Measurements from ENCODE around the gene KCNE3.

Gene KCNE3

DNA sequence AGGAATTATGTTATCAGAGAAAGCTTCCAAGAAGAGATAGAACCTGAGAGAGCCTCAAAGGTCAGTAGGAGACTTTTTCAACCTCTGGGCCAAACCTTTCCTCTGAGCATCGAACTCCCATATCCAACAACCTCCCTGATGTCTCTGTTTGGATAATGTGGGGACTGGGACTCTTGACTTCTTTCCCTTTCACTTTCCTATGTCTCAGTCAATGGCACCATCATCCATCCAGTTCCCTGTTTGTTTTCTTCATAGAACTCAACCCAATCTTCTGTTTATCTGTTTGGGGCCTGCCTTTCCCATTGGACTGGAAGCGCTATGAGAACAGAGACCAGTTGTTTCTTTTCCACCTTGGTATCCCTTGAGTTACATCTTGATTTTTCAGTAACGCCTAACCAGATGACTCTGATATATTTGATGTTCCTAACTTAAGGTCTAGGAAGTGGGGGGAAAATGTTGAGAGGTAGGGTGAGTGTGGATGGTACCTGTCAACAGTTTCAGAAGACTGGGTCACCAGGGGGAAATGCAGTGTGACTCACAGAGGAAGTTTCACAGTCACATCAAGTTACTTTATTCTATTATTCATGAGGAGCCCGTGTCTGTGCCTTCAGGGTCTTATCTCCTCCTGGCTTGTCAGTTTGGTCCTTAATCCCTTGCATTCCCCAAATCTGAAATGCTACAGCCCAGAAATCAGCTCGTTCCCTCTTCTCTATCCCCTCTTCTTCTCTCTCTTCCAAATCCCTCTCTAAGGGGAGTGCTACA lies 4.5 kb upstream of the KCNE3 start:
- DNase-seq = peak in 1 of 4 experiments; percentile 23

DNA sequence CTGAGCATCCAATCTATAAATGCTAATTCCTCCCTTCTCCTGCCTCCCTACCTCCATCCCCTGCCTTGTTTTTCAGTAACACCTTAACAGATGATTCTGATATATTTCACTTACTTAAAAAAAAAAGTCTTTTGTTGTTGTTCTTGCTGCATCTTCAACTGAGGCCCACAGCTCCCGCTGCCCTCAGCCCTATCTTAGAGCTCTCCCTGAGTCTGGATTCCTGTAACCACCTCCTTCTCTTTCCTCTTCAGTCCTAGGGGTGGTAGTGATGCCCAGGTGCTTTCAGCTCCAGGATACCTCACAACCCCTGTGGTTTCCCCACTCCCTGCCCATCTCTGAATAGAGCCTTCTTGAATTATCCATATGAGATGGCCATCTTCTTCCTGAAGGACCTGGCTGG lies 3.7 kb upstream of the KCNE3 start:
- no peak for DNase-seq

DNA sequence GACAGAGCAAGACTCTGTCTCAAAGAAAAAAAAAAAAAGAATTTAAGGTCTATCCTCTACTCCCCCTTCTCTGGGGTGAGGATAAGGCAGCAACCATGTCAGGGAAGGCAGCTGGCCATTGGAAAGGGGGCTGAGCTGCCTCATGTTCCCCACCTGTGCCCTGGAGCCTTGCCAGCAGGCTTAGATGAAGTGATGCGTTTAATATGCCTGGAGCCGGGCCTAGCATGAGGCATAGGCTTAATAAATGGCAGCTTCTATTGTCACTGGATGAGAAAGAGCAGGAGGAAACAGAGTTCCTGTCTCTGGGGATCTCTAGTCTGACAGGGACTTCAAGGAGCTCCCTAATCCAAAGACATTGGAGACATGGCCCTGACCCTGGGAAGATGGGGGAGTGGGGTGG lies 3.2 kb upstream of the KCNE3 start:
- no peak for DNase-seq

DNA sequence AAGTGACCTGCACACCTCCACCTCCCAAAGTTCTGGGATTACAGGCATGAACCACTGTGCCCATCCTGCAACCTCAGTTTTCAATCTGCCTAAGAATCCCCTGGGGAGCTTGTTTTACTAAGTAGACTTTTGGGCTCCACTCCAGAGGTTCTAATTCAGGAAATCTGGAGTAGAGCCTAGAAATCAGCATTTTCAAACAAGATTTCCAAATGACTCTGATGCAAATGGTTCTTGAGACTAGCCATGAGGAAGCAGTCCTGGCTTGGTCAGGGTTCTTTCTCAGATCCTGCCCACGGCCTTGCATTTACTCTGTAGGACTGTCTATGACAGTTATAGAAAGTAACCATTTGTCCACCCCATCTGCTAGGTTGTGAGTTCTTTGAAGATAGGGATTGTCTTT lies 1.6 kb upstream of the KCNE3 start:
- DNase-seq = peak; percentile 66 to 83 (median 79)

DNA sequence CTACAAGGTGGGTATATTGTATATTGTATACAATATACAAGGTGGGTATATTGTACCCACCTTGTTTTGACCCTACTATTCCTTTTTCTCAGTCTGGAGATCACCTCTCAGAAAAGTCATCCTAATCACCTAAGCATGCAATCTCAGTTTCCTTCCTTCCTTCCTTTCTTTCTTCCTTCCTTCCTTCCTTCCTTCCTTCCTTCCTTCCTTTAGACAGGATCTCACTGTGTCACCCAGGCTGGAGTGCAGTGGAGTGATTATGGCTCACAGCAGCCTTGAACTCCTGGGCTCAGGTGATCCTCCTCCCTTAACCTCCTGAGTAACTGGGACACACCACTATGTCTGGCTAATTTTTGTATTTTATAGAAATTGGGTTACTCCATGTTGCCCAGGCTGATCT lies 1.2 kb upstream of the KCNE3 start:
- DNase-seq = no peak

DNA sequence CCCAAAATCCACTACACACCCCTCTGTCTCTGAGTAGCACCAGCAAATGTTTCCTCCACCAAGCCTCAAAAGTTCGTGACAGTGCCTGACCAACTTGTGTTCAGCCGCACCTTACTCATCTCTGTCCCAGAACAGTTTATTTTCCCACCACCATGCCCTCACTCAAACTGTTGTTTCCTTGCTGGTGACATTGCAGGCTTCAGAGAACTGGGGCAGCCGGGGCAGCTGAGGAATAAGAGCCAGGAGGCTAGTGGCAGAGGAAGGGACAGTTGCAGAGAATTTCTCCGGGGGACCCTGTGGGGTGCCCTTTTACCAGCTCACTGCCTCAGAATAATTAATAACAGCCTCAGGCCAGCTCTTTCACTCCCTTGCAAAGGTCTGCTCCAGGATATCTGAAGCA lies 709 bp upstream of the KCNE3 start:
- DNase-seq = no peak

DNA sequence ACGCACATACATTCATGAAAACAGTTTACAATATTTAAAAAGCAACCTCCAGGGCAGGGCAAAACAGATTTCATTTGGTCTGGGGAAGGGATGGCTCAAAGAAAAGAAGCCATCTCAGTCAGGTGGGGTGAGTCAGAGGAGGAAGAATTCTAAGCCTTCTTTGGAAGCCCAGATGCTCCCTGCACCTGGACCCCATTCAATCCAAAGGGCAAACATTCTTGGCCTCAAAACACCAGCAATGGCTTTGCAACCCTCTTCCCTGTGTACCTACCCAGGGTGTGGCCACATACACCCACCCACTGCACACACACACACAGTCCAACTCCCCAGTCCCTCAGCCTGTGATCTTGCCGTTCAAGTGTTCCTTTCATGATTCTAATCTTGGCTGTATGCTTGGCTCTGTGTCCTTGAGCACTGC lies 2.0 kb downstream of the KCNE3 start:
- DNase-seq = no peak

DNA sequence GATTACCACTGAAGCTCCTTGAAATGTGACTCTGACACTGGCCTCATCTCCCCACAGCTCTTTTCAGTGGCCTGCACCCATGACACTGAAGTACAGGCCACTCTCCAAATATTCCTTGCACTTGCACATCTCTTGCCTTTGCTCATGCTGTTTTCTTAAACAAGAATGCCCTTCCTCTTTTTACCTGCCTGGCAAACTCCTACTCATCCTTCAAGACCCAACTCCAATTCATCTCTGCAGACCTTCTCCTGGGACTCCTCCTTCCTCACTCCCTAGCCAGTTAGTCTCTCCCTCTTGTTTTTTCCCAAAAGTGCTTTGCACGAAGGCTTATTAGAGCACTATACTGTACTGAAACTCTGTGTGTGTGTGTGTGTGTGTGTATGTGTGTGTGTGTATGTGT lies 2.6 kb downstream of the KCNE3 start:
- DNase-seq = no peak

DNA sequence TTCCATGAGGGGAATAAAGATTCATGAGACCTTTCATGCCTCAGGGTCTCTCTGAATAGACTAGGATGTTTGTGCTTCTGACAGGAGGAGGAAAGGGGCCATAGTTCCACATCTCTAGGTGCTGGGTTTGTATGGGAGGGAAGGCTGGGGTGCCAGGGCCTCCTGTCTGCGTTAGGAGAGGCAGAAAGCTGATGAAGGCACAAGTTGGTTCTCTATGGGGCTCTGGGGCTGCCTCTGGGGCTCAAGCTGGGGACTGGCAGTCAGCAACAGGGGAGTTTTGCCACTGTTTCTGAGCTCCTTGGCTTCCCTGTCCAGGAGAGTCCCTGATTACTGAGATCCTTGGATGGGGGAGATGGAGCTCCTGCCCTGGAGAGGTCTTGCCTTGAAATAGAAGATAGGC lies 4.1 kb downstream of the KCNE3 start:
- DNase-seq = no peak

DNA sequence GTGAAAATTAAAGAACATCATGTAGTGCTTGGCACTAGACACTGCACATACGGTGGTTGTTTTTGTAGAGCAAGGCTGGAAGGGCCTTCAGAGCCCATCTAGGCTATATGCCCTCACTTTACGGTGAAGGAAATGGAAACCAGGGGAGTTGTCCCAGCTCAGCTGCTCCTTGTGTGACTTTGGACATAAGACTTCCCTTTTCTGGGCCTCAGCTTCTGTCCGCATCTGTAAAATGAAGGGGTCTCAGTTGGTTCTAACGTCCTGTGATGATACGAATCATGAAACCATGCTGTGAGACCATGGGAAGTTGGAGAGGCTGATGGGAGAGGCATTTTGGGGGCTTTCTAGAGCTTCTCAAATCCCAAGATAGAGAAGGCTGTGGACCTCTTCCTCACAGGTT lies 4.7 kb downstream of the KCNE3 start:
- DNase-seq = peak; percentile 30 to 66 (median 58)

DNA sequence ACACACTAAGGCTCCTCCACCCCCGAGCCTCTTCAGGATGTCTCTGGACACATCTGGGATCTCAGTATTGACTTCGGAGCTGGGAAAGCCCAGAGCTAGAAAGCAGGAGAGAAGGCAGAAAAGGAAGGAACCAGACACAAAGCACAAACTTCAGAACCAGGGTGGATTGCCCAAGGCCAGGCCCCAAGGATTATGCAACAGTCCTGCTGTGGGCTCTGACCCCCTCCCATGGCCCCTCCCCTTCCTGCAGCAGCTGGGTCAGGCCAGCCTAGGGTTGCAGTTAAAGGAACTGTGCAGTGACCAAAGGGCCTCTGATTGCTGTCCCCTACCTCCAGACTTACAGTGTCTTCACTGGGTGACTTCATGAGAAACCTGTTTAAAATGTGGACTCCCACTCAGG lies 5.3 kb downstream of the KCNE3 start:
- DNase-seq = peak; percentile 89 to 96 (median 94)

DNA sequence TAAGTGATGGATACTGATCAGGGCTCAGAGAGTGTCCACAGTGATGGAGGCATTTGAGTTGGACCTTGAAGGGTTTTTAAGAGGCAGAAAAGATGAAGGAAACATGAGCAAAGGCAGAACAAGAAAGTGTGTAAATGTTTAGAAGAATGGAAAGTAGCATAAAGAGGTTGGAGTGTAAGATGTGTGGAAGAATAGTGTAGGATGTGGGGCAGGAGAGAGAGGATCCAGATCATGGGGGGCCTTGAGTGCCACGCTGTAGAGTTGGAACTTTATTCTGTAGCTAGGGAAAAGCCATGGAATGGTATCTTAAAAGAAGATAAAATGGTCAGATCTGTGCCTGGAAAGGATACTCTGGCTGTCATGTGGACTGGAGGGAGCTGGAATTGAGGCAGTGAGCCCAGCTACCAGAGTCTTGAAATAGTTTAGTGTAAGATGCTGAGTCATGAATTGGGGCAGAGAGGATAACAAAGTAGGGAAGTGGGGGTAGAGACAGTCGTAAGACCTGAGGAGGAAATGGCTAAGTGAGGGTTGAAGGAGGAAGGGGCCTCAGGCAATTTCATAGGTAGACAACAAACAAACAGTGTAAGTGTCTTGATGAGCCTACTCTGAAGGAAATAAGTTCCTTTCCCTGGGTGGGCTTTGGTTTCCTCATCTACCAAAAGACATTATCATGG lies 6.7 kb downstream of the KCNE3 start:
- DNase-seq = peak; percentile 62 to 84 (median 75)

DNA sequence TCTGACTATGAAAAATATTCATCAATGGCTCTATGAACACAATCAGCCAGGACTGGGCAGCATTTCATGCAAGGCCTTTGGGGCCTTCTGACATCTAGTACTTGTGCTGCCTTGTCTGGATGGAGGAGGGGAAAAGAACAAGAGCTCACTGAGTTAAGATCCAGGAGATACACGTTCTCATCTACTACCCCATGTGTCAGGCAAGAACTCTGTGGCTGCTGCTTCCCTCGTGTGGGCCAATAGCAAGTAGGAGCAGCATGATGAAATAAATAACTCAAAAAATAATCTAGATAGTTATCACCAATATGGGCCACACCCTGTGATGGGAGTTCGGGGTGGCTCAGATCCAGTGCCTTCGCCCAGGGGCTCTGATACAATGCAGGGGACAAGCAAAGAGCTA lies 7.3 kb downstream of the KCNE3 start:
- DNase-seq = peak in 1 of 4 experiments; percentile 18

DNA sequence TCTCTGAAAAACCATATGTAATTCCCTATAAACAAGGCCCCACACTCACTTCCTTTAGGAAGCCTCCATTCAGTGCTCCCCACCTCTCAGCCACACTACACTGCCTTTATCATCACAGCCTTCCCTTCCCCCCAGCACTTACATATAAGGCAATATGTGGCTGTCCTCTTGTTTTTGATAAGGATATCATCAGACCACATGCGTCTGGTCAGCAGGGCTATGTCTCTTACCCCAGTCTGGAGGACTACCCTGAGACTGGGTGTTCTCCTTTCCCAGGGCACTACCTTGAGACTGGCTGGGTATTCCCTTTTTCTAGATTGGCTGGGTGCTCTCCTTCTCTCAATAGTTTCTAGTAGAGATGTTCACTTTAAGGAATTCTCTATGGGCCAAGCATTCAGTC lies 7.8 kb downstream of the KCNE3 start:
- DNase-seq = no peak

DNA sequence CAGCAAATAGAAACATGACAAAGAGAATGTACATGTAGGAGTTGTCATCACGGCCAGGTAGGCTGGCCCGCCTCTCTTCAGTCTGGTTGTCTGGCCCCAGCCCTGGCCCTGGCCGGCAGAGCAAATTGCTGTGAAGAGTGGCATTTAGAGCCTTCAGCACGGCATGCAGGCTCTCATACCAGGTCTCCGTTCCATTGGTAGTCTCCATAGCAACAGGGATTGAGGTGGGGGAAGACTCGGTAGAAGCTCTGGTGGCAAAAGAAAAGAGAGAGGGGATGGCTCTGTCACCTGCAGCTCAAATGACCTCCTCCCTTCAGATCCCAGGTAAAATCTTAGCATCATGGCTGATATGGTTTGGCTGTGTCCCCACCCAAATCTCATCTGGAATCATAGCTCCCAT lies 10.0 kb downstream of the KCNE3 start:
- no peak for DNase-seq

DNA sequence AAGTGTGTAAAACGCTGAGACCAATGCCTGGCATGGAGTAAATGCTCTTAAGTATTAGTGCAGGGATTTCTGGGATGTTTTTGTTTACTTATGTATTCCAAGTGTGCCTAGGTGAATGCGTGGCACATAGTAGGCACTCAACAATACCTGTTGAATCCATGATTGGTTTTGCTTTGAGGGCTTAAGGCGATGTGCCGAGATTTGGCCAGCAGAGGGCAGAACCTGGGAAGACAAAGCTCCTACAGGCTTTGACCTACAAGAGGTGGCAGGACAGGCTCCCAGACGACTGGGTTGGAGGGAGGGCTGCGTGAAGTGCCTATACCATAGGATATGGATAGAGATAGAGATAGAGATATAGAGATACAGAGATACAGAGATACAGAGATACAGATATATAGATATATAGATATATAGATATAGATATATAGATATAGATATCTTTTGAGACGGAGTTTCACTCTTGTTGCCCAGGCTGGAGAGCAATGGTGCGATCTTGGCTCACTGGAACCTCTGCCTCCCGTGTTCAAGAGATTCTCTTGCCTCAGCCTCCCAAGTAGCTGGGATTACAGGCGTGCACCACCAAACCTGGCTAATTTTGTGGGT lies 13.9 kb downstream of the KCNE3 start:
- peak; percentile 76 to 88 (median 82) for DNase-seq

DNA sequence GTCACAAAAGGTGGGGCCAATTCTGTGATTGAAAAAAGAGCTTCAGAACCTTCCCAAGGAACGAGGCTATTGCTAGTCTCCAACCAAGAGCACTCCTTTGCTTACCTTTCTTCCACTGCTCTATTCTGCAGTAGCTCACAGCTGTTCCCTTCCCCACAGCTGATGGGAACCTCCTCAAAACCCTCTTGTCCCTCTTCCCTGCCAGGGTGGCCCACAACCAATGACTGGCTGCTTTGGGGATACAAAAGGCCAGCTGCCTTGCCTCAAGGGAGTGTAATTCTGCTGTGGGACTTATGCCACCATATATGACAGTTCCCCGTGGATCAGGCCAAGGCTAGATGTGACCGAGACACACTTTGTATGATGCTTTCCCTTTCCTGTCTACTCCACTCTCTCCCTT lies 15.0 kb downstream of the KCNE3 start:
- no peak for DNase-seq

DNA sequence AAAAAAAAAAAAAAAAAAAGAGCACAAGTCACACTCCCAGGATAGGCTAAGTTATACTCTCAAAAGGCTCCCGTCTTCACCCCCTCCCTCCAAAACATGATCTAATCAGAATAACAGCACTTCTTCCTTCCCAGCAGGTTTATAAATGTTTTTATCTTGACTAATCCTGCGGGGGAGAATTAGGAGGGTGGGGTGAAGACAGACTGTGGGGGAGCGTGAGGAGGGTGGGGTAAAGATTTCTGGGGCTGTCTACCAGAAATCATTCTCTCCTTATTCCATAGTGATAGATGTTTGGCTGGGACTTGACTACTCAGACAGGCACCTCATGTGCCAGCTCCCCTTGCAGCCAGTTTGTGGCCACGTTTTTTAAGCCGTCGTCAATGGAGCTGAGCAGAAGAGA lies 17.0 kb downstream of the KCNE3 start:
- no peak for DNase-seq

DNA sequence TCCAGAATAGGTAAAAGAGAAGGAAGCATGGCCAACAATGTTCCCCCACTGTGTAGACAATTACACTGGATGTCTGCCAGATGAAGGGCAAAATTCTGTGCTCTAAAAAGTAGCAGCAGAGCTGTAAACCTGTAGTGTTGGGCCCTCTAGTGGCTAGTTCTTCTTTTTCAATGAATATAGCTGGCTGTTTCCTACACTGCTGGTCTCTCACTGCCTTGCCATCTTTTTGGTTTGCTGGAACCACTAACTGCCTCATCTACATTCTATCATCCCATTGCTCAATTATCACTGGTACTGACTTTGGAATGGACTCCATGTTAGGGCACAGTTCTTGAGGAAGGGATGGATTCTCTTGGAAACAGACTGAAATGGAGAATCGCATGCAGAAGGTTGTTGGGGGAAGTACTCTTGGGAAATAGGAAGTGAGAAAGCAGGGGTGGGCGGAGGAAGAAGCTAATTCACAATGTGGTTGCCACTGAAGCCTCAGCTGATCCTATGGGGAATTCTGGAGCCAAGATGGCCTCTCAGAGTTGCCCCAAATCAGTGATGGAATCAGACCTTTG lies 17.9 kb downstream of the KCNE3 start:
- peak; percentile 82 to 92 (median 88) for DNase-seq

DNA sequence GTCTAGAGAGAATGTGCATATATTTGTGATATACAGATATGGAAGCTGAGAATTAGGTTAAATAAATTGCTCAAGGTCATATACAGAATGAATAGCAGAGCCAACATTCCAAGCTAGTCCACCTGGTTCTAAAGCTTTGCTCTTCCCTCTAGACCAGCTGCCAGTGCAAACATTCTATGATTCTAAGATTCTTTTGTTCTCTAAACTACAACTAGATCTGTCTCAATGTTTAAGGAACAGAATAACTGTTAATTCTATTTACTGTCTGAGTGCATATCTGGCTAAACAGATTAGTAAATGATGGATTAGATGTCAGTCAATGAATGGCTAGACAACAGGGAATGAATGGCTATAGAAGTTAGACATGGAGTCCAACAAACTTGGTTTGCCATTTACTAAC lies 19.6 kb downstream of the KCNE3 start:
- no peak for DNase-seq

DNA sequence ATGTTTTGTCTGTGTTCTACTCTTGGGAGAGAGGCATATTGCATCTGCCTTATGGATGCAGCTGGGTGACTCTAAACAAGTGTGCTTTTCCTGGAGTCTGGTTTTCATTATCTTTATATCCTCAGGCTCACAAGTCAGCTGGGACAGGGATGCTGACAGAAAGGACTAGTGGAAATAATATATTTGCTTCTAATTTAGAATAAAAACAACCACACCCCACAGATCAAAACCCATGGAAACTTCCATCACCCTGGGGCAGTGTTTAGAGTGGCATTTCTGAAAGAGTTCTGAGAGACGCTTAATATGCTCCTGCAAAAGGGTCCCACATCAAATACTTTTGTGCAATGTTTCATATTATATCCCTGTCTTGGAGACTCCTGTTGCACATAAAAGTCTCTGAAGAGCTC lies 20.8 kb downstream of the KCNE3 start:
- no peak for DNase-seq

DNA sequence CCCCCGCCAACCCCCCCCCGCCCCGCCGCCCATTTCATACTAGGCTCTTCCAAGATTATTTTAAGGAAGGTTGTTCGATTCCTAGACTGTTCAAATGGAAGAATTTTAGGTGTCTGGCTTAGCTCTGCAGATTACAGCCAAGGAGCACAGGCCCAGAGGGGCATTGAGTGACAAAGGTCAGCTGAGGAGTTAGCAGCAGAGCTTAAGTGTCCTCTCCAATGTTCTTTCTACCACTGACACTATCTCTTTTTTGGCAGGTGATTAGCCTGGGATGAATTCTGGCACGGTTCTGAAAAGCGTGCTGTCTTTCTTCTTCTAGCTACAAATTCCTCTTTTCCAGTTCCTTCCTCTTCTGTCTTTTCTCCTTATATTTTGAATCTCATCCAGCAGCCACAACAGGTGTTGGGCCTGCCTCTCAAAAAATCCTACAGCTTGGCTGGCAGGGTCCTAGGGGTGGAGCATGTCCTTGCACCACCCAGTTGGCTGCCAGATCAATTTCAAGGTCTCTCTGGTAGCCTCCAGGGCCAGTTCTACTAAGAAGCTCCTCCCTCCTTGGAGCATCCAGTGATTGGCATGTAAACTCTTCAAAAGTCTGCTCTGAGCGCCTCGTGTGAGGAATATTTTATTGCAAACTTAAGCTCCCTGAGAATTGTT lies 23.0 kb downstream of the KCNE3 start:
- no peak for DNase-seq
